MM.1S (cell line): Measurements from ENCODE around the gene HNRNPLL.

Experiments
- DNase-seq: peaks from one replicate; pipeline ENCODE4 v3.0.0-alpha.2; 2015
- H2AFZ ChIP-seq: fragments of 300-600 bp; sonication (generic); 2 replicates; pipeline ENCODE4 v1.6.0; 2016; ENCODE audit warnings: antibody characterized with exemption, low read length
- H3F3A ChIP-seq: fragments of 300-600 bp; sonication (generic); 2 replicates; pipeline ENCODE4 v1.6.1; 2016; ENCODE audit warnings: mild to moderate bottlenecking, antibody characterized with exemption, low read length, moderate library complexity, mixed read lengths; ENCODE audit not compliant: insufficient read depth
- H3K27ac ChIP-seq: fragments of 300-600 bp; sonication (generic); 2 replicates; pipeline ENCODE4 v1.5.1; 2016; ENCODE audit warnings: mild to moderate bottlenecking, low read length
- H3K27me3 ChIP-seq: fragments of 300-600 bp; sonication (generic); replicated peaks from 2 replicates; pipeline ENCODE4 v1.6.0; 2016; ENCODE audit warnings: low read length; ENCODE audit not compliant: insufficient read depth
- H3K36me3 ChIP-seq: fragments of 300-600 bp; sonication (generic); replicated peaks from 2 replicates; pipeline ENCODE4 v1.6.1; 2016; ENCODE audit warnings: mild to moderate bottlenecking, low read length, mixed read lengths; ENCODE audit not compliant: insufficient read depth
- H3K4me1 ChIP-seq: fragments of 300-600 bp; sonication (generic); 2 replicates; pipeline ENCODE4 v1.6.1; 2016; ENCODE audit warnings: low read length, mixed read lengths
- H3K4me2 ChIP-seq: fragments of 300-600 bp; sonication (generic); 2 replicates; pipeline ENCODE4 v1.6.0; 2016; ENCODE audit warnings: low read depth, low read length
- H3K4me3 ChIP-seq: fragments of 300-600 bp; sonication (generic); 2 replicates; pipeline ENCODE4 v1.5.1; 2016; ENCODE audit warnings: low read length, mixed read lengths
- H3K79me2 ChIP-seq: fragments of 300-600 bp; sonication (generic); 2 replicates; pipeline ENCODE4 v1.6.1; 2016; ENCODE audit warnings: mixed run types, low read length, mixed read lengths
- H3K9ac ChIP-seq: fragments of 300-600 bp; sonication (generic); 2 replicates; pipeline ENCODE4 v1.6.1; 2016; ENCODE audit warnings: low read length, mixed read lengths
- H3K9me2 ChIP-seq: fragments of 300-600 bp; sonication (generic); replicated peaks from 2 replicates; pipeline ENCODE4 v1.6.1; 2016; ENCODE audit warnings: mild to moderate bottlenecking, low read length, mixed read lengths; ENCODE audit not compliant: insufficient read depth
- H3K9me3 ChIP-seq: fragments of 300-600 bp; sonication (generic); replicated peaks from 2 replicates; pipeline ENCODE4 v1.6.1; 2016; ENCODE audit warnings: mild to moderate bottlenecking, low read length, mixed read lengths; ENCODE audit not compliant: insufficient read depth
- H4K20me1 ChIP-seq: fragments of 300-600 bp; sonication (generic); 2 replicates; pipeline ENCODE4 v1.6.1; 2016; ENCODE audit warnings: mild to moderate bottlenecking, low read length, moderate library complexity, mixed read lengths; ENCODE audit not compliant: insufficient read depth
- CTCF ChIP-seq: fragments of 300-600 bp; sonication (generic); IDR thresholded peaks from 2 replicates; pipeline ENCODE4 v1.5.1; 2016; ENCODE audit warnings: antibody characterized with exemption, low read length, mixed read lengths
- EZH2 ChIP-seq: fragments of 300-600 bp; sonication (generic); optimal IDR thresholded peaks from 2 replicates; pipeline ENCODE3; 2017; ENCODE audit warnings: low read depth, mild to moderate bottlenecking, antibody characterized with exemption, low read length, mixed read lengths
- EZH2phosphoT487 ChIP-seq: fragments of 300-600 bp; sonication (generic); IDR thresholded peaks from 2 replicates; pipeline ENCODE4 v1.6.1; 2018; ENCODE audit warnings: antibody characterized with exemption, low read length

HNRNPLL gene

GRCh38 chr2:38581193-38582147 is 21.3 kb downstream of the HNRNPLL start:
- H2AFZ ChIP-seq = no peak overlapping the region
- no peaks in the 10 kb centered on the region for H3K4me1 ChIP-seq
- H3K9me2 ChIP-seq = no peaks in the 10 kb centered on the region
- no peak overlapping the region for H3K4me2 ChIP-seq
- no peaks in the 10 kb centered on the region for H4K20me1 ChIP-seq
- TF ChIP-seq CTCF = peak; percentile 65
- TF ChIP-seq EZH2phosphoT487 = no peak
- no peaks in the 10 kb centered on the region for H3K27me3 ChIP-seq
- H3K9me3 ChIP-seq = no peaks in the 10 kb centered on the region
- H3K27ac ChIP-seq = no peak overlapping the region
- no peak overlapping the region for H3K4me3 ChIP-seq
- no peak overlapping the region for H3K9ac ChIP-seq
- DNase-seq = peak; percentile 81
- H3K36me3 ChIP-seq = 0 out of 2 replicates have a peak, but pooled peaks cover 3% of the 10 kb centered on the region
- peaks cover 3% of the 10 kb centered on the region; the same call in 1 of the 2 replicates for H3K79me2 ChIP-seq
- no peaks in the 10 kb centered on the region for H3F3A ChIP-seq

- TF ChIP-seq CTCF = no peak
- TF ChIP-seq EZH2phosphoT487 = no peak
- no peak for TF ChIP-seq EZH2
- no peaks in the 10 kb centered on the region for H3K9me3 ChIP-seq
- no peak overlapping the region for H2AFZ ChIP-seq
- no peak overlapping the region for H3K4me3 ChIP-seq
- no peaks in the 10 kb centered on the region for H3F3A ChIP-seq
- no peak overlapping the region for H3K9ac ChIP-seq
- H3K4me2 ChIP-seq = no peak overlapping the region
- no peaks in the 10 kb centered on the region for H3K79me2 ChIP-seq
- H3K9me2 ChIP-seq = no peaks in the 10 kb centered on the region
- H3K36me3 ChIP-seq = 0 out of 2 replicates have a peak, but pooled peaks cover 2% of the 10 kb centered on the region
- no peaks in the 10 kb centered on the region for H3K4me1 ChIP-seq
- no peak for DNase-seq
- no peaks in the 10 kb centered on the region for H3K27me3 ChIP-seq
- H4K20me1 ChIP-seq = no peaks in the 10 kb centered on the region
- no peak overlapping the region for H3K27ac ChIP-seq
Measured at GRCh38 chr2:38580115-38580636, 22.6 kb downstream of the HNRNPLL start.

- Histone ChIP-seq H2AFZ (no peak overlapping the region), H3K4me3 (no peak overlapping the region), H3K27ac (no peak overlapping the region), H3K9ac (no peak overlapping the region), H3F3A (no peaks in the 10 kb centered on the region), H3K4me2 (no peak overlapping the region), H3K9me2 (no peaks in the 10 kb centered on the region), H3K4me1 (peaks cover 8% of the 10 kb centered on the region), H3K9me3 (no peaks in the 10 kb centered on the region), H3K36me3 (no peaks in the 10 kb centered on the region), H3K27me3 (no peaks in the 10 kb centered on the region), H4K20me1 (no peaks in the 10 kb centered on the region), H3K79me2 (no peaks in the 10 kb centered on the region)
- no peak for TF ChIP-seq CTCF
- TF ChIP-seq EZH2 = no peak
- TF ChIP-seq EZH2phosphoT487 = no peak
- DNase-seq = no peak
Measured at GRCh38 chr2:38578832-38579231, 23.9 kb downstream of the HNRNPLL start.
